ENCODE data around the gene LCNL1. TPM values are rescaled to one million over a fixed set of nuclear protein-coding genes. Genes with fewer than 3 reads are reported as not detected.

The LCNL1 gene
- total and polyA plus RNA-seq, 2 of the 13 experiments (the other 11 are each of a cell fraction or from before 2014, with no cell fraction given) = not detected

DNA sequence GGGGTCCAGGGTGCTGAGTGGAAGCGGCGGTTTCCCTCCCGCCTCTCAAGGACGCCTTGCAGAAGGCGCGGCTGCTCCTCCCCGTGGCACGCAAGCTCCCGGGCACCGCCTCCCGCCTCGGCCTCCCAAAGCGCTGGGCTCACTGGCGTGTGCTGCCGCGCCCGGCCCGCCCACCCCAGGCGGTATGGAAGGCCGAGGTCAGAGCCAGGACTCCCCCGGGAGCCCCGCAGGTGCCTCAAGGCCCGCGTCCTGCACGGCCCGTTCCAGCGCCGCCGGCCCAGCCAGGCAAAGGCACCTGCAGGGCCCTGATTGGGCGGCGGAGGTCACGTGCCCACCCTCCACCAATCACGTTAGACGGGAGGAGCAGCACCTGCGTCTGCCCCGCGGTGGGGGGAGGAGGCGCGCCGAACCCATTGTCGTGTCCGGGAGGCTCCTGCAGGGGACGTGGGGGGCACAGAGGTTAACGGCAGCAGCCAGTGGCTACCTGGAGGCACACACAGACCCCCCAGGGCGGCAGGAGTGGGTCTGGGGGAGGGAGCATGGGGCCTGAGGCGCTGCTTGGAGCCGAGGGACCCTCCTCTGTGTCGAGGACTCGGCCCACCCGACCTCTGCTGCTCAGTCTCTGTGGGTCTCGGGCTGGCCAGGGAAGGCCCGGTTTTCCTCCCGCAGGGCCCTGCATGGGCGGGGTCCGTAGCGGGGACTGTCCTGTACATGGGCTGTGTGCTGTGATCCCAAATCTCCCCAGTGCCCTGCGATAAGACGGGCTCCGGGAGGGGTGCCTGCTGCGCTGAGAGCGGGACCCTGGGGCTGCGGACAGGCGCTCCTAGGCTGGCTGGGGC lies 32.8 kb upstream of the LCNL1 start (continued):
- no peak for TF ChIP-seq AFF4 (CRISPR knock-in tag; IDR thresholded peaks at IDR 0.05)
- no peak for TF ChIP-seq ISL2 (CRISPR knock-in tag; IDR thresholded peaks at IDR 0.05)
- TF ChIP-seq, protein P1, sequence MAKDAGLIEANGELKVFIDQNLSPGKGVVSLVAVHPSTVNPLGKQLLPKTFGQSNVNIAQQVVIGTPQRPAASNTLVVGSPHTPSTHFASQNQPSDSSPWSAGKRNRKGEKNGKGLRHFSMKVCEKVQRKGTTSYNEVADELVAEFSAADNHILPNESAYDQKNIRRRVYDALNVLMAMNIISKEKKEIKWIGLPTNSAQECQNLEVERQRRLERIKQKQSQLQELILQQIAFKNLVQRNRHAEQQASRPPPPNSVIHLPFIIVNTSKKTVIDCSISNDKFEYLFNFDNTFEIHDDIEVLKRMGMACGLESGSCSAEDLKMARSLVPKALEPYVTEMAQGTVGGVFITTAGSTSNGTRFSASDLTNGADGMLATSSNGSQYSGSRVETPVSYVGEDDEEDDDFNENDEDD (CRISPR knock-in tag; IDR thresholded peaks at IDR 0.05; ENCODE audit: borderline replicate concordance) = 0 out of 2 replicates have a peak, but pooled peaks have one; percentile 16
- peak; percentile 61; the same call in 1 of the 2 replicates for TF ChIP-seq YEATS2 (CRISPR knock-in tag; IDR thresholded peaks at IDR 0.05; ENCODE audit: borderline replicate concordance)
- TF ChIP-seq, protein P2, sequence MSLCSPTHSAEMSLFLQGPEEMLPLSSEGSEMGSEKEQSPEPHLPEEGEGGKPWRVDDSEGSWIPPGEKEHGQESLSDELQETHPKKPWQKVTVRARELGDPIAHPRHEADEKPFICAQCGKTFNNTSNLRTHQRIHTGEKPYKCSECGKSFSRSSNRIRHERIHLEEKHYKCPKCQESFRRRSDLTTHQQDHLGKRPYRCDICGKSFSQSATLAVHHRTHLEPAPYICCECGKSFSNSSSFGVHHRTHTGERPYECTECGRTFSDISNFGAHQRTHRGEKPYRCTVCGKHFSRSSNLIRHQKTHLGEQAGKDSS (CRISPR knock-in tag; IDR thresholded peaks at IDR 0.05; ENCODE audit: borderline replicate concordance, low read depth) = no peak
- 0 out of 2 replicates have a peak, but pooled peaks have one; percentile 33 for TF ChIP-seq ZBTB1 (CRISPR knock-in tag; IDR thresholded peaks at IDR 0.05; ENCODE audit: borderline replicate concordance)
- no peak for TF ChIP-seq XBP1 (CRISPR knock-in tag; IDR thresholded peaks at IDR 0.05)
- TF ChIP-seq ZNF414 (CRISPR knock-in tag; IDR thresholded peaks at IDR 0.05) = peak; percentile 67; the same call in 1 of the 2 replicates
- TF ChIP-seq SETDB1 (CRISPR knock-in tag; IDR thresholded peaks at IDR 0.05; ENCODE audit: borderline replicate concordance) = no peak
- TF ChIP-seq RFXAP (CRISPR knock-in tag; IDR thresholded peaks at IDR 0.05; ENCODE audit: borderline replicate concordance) = 0 out of 2 replicates have a peak, but pooled peaks have one; percentile 14
- no peak for TF ChIP-seq ZNF282 (IDR thresholded peaks at IDR 0.05; ENCODE audit: partially characterized antibody)
- TF ChIP-seq, protein P3, sequence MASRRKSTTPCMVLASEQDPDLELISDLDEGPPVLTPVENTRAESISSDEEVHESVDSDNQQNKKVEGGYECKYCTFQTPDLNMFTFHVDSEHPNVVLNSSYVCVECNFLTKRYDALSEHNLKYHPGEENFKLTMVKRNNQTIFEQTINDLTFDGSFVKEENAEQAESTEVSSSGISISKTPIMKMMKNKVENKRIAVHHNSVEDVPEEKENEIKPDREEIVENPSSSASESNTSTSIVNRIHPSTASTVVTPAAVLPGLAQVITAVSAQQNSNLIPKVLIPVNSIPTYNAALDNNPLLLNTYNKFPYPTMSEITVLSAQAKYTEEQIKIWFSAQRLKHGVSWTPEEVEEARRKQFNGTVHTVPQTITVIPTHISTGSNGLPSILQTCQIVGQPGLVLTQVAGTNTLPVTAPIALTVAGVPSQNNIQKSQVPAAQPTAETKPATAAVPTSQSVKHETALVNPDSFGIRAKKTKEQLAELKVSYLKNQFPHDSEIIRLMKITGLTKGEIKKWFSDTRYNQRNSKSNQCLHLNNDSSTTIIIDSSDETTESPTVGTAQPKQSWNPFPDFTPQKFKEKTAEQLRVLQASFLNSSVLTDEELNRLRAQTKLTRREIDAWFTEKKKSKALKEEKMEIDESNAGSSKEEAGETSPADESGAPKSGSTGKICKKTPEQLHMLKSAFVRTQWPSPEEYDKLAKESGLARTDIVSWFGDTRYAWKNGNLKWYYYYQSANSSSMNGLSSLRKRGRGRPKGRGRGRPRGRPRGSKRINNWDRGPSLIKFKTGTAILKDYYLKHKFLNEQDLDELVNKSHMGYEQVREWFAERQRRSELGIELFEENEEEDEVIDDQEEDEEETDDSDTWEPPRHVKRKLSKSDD (CRISPR knock-in tag; IDR thresholded peaks at IDR 0.05; ENCODE audit: low read depth) = no peak; the same call in 1 of the 2 replicates
- no peak; the same call in 1 of the 2 replicates for TF ChIP-seq ZNF724P (CRISPR knock-in tag; IDR thresholded peaks at IDR 0.05; ENCODE audit: borderline replicate concordance)
- no peak for TF ChIP-seq REXO4 (CRISPR knock-in tag; IDR thresholded peaks at IDR 0.05; ENCODE audit: borderline replicate concordance)
- TF ChIP-seq DNMT1 (CRISPR knock-in tag; IDR thresholded peaks at IDR 0.05) = peak; percentile 70; the same call in 1 of the 2 replicates
- TF ChIP-seq ZFY (CRISPR knock-in tag; IDR thresholded peaks at IDR 0.05) = peak; percentile 84
- TF ChIP-seq FLYWCH1 (CRISPR knock-in tag; IDR thresholded peaks at IDR 0.05) = no peak
- no peak for TF ChIP-seq ZNF180 (CRISPR knock-in tag; IDR thresholded peaks at IDR 0.05; ENCODE audit: borderline replicate concordance, low read depth)
- peak; percentile 85 for TF ChIP-seq POLR2G (IDR thresholded peaks at IDR 0.05; ENCODE audit: low read depth, low read length)
